ENCODE measurements around the gene CEACAM16. TPM values are rescaled to one million over a fixed set of nuclear protein-coding genes. Genes with fewer than 3 reads are reported as not detected.
"Not testable (repeated sequence)": the region's sequence is repeated elsewhere in the genome, so short reads cannot be mapped to it uniquely, and the experiment has no call there.

CEACAM16 gene
- total RNA-seq, 2 experiments from 2014 or later = not detected

GRCh38 chr19:44682807-44683206 is 16.1 kb upstream of the CEACAM16 start:
- Mint-ChIP-seq H3K9me3 (no peaks in the 10 kb centered on the region), H3K27ac (peak overlapping the region; percentile 9), H3K36me3 (ENCODE audit: low read depth) (no peaks in the 10 kb centered on the region), H3K4me1 (ENCODE audit: low read depth) (peaks cover 15% of the 10 kb centered on the region), H3K4me3 (no peak overlapping the region), H3K27me3 (peaks cover 13% of the 10 kb centered on the region)
- POLR2A ChIA-PET = interaction anchor here (0.7 to 0.9 kb wide), 2 partner anchors 25 to 182 kb away, joined by 3 read pairs; partner anchors contain the start of gene ZNF180
- no peak for ATAC-seq
- no peak for DNase-seq
- no peak for TF ChIP-seq CTCF (IDR thresholded peaks at IDR 0.05)
- intact Hi-C loops (cut with micrococcal nuclease) = no loop called here
- CTCF ChIA-PET = interaction anchor here (2.1 kb wide), 1 partner anchor 41 kb away, joined by 9 read pairs; no protein-coding TSS in a partner anchor

GRCh38 chr19:44683434-44684210 is 15.3 kb upstream of the CEACAM16 start:
- ATAC-seq = no peak

GRCh38 chr19:44684396-44684795 is 14.6 kb upstream of the CEACAM16 start:
- H3K36me3 Mint-ChIP-seq (ENCODE audit: low read depth); H3K27ac Mint-ChIP-seq; ATAC-seq; POLR2A ChIA-PET; H3K9me3 Mint-ChIP-seq; intact Hi-C loops (cut with micrococcal nuclease); H3K4me3 Mint-ChIP-seq; CTCF ChIA-PET; DNase-seq: not testable (repeated sequence)
- H3K4me1 Mint-ChIP-seq (ENCODE audit: low read depth) = peaks cover 19% of the 10 kb centered on the region
- H3K27me3 Mint-ChIP-seq = peaks cover 21% of the 10 kb centered on the region

More at GRCh38 chr19:44683434-44684210, 15.3 kb upstream of the CEACAM16 start:
- no peak for TF ChIP-seq CTCF (IDR thresholded peaks at IDR 0.05)
- H3K36me3 Mint-ChIP-seq (ENCODE audit: low read depth) = no peaks in the 10 kb centered on the region
- CTCF ChIA-PET = interaction anchor here (2.1 kb wide), 1 partner anchor 40 kb away, joined by 9 read pairs; no protein-coding TSS in a partner anchor
- peaks cover 15% of the 10 kb centered on the region for H3K4me1 Mint-ChIP-seq (ENCODE audit: low read depth)
- intact Hi-C loops (cut with micrococcal nuclease) = no loop called here
- POLR2A ChIA-PET = interaction anchor here (0.9 kb wide), 1 partner anchor 183 kb away, joined by 3 read pairs; the partner anchor contains the start of gene ZNF180
- H3K27me3 Mint-ChIP-seq = peaks cover 19% of the 10 kb centered on the region
- no peak for DNase-seq
- H3K9me3 Mint-ChIP-seq = no peaks in the 10 kb centered on the region
- H3K4me3 Mint-ChIP-seq = no peak overlapping the region
- H3K27ac Mint-ChIP-seq = no peak overlapping the region

GRCh38 chr19:44684892-44685863 is 13.8 kb upstream of the CEACAM16 start:
- intact Hi-C loops (cut with micrococcal nuclease) = no loop called here
- H3K27me3 Mint-ChIP-seq = peaks cover 21% of the 10 kb centered on the region
- peak; percentile 62 for ATAC-seq
- DNase-seq = peak; percentile 56
- CTCF ChIA-PET = interaction anchor here (1.0 to 1.3 kb wide), 5 partner anchors 28 to 114 kb away, joined by 3 to 4 read pairs (median 3); no protein-coding TSS in a partner anchor
- H3K9me3 Mint-ChIP-seq = no peaks in the 10 kb centered on the region
- no peak overlapping the region for H3K4me3 Mint-ChIP-seq
- POLR2A ChIA-PET = no interaction called here
- H3K27ac Mint-ChIP-seq = peak overlapping the region; percentile 17
- no peaks in the 10 kb centered on the region for H3K36me3 Mint-ChIP-seq (ENCODE audit: low read depth)
- TF ChIP-seq CTCF (IDR thresholded peaks at IDR 0.05) = no peak
- peaks cover 26% of the 10 kb centered on the region for H3K4me1 Mint-ChIP-seq (ENCODE audit: low read depth)

- Mint-ChIP-seq H3K4me1 (ENCODE audit: low read depth) (peaks cover 26% of the 10 kb centered on the region), H3K4me3 (no peak overlapping the region), H3K9me3 (no peaks in the 10 kb centered on the region), H3K27me3 (peaks cover 21% of the 10 kb centered on the region), H3K27ac (no peak overlapping the region), H3K36me3 (ENCODE audit: low read depth) (no peaks in the 10 kb centered on the region)
- ATAC-seq (no peak), DNase-seq (no peak)
- no peak for TF ChIP-seq CTCF (IDR thresholded peaks at IDR 0.05)
- intact Hi-C loops (cut with micrococcal nuclease) = no loop called here
- ChIA-PET CTCF (interaction anchor here (1.0 to 1.3 kb wide), 5 partner anchors 29 to 115 kb away, joined by 3 to 4 read pairs (median 3); no protein-coding TSS in a partner anchor), POLR2A (interaction anchor here (0.7 kb wide), 1 partner anchor 63 kb away, joined by 3 read pairs; no protein-coding TSS in a partner anchor)
Observed at GRCh38 chr19:44685877-44686276, 13.1 kb upstream of the CEACAM16 start.
